Choroid plexus epithelial cell (primary cell): ENCODE measurements around the gene RAVER2.
A peak's percentile ranks its signal among the peaks of the same experiment; 100 is the strongest.
"Not testable (repeated sequence)": the region's sequence is repeated elsewhere in the genome, so short reads cannot be mapped to it uniquely, and the experiment has no call there.

Experiments
- DNase-seq: peaks from one replicate; pipeline ENCODE4 v3.0.0-alpha.2; 2010; ENCODE audit warnings: low read depth
- H3K4me3 ChIP-seq: 2 replicates; pipeline ENCODE4 v1.5.1; 2011; ENCODE audit warnings: low read depth, mild to moderate bottlenecking, control low read depth, low read length, moderate library complexity
- CTCF ChIP-seq: conservative IDR thresholded peaks from 2 replicates; pipeline ENCODE4 v1.5.1; 2011; ENCODE audit warnings: low read depth, mild to moderate bottlenecking, control low read depth, inconsistent platforms, low read length, moderate library complexity

RAVER2 gene, protein sequence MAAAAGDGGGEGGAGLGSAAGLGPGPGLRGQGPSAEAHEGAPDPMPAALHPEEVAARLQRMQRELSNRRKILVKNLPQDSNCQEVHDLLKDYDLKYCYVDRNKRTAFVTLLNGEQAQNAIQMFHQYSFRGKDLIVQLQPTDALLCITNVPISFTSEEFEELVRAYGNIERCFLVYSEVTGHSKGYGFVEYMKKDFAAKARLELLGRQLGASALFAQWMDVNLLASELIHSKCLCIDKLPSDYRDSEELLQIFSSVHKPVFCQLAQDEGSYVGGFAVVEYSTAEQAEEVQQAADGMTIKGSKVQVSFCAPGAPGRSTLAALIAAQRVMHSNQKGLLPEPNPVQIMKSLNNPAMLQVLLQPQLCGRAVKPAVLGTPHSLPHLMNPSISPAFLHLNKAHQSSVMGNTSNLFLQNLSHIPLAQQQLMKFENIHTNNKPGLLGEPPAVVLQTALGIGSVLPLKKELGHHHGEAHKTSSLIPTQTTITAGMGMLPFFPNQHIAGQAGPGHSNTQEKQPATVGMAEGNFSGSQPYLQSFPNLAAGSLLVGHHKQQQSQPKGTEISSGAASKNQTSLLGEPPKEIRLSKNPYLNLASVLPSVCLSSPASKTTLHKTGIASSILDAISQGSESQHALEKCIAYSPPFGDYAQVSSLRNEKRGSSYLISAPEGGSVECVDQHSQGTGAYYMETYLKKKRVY

DNA sequence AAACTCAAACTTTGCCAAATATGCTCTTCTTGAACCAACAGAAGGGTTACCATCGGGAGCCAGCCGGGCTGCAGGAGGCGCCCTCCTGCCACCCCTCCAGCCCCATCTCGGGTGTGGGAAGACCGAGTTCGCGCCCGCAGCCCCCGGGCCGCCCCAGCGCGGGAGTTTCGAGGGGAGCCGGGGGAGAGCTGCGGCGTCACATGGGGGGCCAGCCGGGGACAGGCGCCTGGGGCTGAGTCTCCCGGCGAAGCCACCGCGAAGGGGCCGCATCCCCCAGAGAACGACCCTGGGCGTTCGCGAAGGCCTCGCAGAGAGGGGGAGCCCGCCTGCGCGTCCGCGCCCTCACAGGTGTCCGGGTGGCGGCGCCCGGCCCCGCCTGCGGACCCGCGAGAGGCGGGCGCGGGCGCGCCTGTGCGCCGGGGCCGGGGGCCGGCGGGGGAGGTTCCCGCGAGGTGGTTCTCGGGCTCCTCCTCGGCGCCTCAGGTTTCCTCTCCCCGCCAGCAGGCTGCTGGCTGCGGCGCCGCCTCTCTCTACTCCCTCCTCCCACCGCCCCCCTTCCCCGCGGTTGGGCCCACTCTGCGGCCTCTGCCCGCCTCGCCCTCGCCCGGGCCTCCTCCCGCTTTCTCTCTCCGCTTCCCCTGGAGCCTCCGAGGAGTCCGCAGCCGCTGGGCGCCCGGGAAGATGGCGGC lies at the start of gene RAVER2:
Gene RAVER2, plus strand, starts transcription at position 584 of the 689 bp plus-strand sequence. Its CDS starts 98 bp downstream, at position 682.
- DNase-seq, result peak; percentile 53
- H3K4me3 ChIP-seq, result peak within 1 kb of the TSS; percentile 69
- TF ChIP-seq CTCF, result peak; percentile 29

DNA sequence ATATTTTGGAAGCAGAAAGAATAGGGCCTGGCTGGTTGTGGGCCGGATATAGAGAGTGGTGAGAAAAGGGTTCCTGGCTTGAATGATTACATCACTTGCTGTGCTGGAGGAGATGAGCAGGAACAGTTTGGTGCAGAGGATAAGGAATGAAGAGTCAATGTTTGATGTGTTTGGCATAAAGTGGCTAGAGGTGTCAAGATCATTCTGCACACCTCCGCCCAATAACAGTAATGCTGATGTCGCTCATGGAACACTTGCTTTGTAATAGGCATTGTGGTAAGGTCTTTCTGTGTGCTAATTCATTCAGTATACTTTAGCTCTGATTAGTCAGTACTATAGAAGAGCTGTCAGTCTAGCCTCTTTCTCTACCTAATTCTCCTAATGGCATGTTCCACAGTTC lies 48.0 kb upstream of the RAVER2 start:
- DNase-seq, result no peak
- no peak for TF ChIP-seq CTCF
- H3K4me3 ChIP-seq, result no peak overlapping the region

- H3K4me3 ChIP-seq, result no peak overlapping the region
- TF ChIP-seq CTCF, result no peak
- DNase-seq, result peak; percentile 32
Observed at GRCh38 chr1:64699327-64699726, 45.5 kb upstream of the RAVER2 start.

DNA sequence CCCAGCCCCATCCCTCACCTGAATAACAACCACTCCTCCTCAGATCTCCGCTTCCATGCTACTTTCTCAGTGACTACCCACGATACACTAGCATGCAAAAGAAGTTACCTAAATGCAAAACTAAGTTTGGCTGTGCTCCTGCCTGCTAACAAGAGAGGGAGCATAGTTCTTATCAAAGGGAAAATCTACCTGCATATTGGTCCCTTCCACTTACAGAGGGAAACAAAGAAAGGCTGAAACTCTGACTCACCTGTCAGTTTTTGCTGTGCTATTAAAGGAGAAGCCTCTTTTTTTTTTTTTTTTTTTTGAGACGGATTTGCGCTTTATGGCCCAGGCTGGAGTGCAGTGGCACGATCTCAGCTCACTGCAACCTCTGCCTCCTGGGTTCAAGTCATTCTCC lies 43.8 kb upstream of the RAVER2 start:
- no peak for DNase-seq
- H3K4me3 ChIP-seq, result no peak overlapping the region
- TF ChIP-seq CTCF, result no peak

DNA sequence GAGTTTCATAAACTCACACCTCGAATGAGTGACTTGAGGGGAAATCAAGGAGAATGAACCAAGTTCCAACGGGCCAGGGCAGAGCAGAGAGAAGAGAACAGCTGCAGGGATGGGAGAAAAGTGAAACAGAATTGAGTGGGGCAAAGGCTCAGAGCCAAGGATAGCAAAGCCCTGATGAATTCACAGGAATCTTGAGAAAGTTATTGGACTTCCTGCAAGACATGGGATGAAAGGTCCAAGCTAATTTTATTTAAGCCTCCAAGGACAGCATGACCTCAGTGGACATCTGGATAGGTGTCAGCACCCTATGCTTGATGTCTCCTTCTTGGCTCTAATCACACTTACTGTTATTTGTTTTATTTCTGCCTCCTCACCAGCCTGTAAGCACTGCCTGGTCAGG lies 43.0 kb upstream of the RAVER2 start:
- no peak for DNase-seq
- H3K4me3 ChIP-seq, result no peak overlapping the region
- no peak for TF ChIP-seq CTCF

- DNase-seq, H3K4me3 ChIP-seq: not testable (repeated sequence)
Observed at GRCh38 chr1:64702670-64703069, 42.2 kb upstream of the RAVER2 start.

DNA sequence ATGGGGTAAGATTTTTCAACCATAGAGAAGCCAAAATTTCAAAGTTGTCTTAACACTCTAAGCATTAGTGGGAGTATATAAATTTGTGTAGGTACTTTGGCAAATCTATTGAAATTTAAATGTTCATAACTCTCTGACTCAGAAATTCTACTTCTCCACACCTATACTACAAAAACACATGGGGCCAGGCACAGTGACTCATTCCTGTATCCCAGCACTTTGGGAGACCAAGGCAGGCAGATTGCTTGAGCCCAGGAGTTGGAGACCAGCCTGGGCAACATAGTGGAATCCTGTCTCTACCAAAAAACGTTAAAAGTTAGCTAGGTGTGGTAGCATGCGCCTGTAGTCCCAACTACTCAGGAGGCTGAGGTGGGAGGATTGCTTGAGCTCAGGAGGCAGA lies 41.3 kb upstream of the RAVER2 start:
- no peak overlapping the region for H3K4me3 ChIP-seq
- no peak for TF ChIP-seq CTCF
- no peak for DNase-seq
